ENCODE results near the gene GNL3L.
"Not testable (repeated sequence)": the region's sequence is repeated elsewhere in the genome, so short reads cannot be mapped to it uniquely, and the experiment has no call there.

GNL3L gene

GRCh38 chrX:54560411-54560810 lies 30.4 kb downstream of the GNL3L start:
- H3K36me3 ChIP-seq (ENCODE audit: insufficient read depth, insufficient read length, low read length) = peaks cover 80% of the 10 kb centered on the region

GRCh38 chrX:54561622-54562021 lies 31.6 kb downstream of the GNL3L start:
- Histone ChIP-seq H3K9me3 (ENCODE audit: insufficient read depth, low read length) (no peaks in the 10 kb centered on the region), H3K36me3 (ENCODE audit: insufficient read depth, insufficient read length, low read length) (peaks cover 79% of the 10 kb centered on the region), H3K27me3 (ENCODE audit: insufficient read depth, insufficient read length) (no peaks in the 10 kb centered on the region), H3K4me1 (ENCODE audit: insufficient read depth, insufficient read length) (no peaks in the 10 kb centered on the region), H3K9ac (ENCODE audit: insufficient read length, low read depth) (no peak overlapping the region), H3K4me3 (ENCODE audit: insufficient read length, low read depth) (no peak overlapping the region)
- DNase-seq (ENCODE audit: low read depth, low spot score) = no peak
- TF ChIP-seq YY1 (IDR thresholded peaks at IDR 0.05; ENCODE audit: insufficient read depth, insufficient read length) (no peak), ZNF274 (IDR thresholded peaks at IDR 0.05; ENCODE audit: low read depth, low read length) (no peak), SUZ12 (IDR thresholded peaks at IDR 0.05; ENCODE audit: extremely low read depth, insufficient read depth, insufficient read length) (no peak)

More at GRCh38 chrX:54560411-54560810, 30.4 kb downstream of the GNL3L start:
- TF ChIP-seq SUZ12 (IDR thresholded peaks at IDR 0.05; ENCODE audit: extremely low read depth, insufficient read depth, insufficient read length) = no peak
- TF ChIP-seq YY1 (IDR thresholded peaks at IDR 0.05; ENCODE audit: insufficient read depth, insufficient read length) = no peak
- TF ChIP-seq ZNF274 (IDR thresholded peaks at IDR 0.05; ENCODE audit: low read depth, low read length) = no peak
- Histone ChIP-seq H3K9me3 (ENCODE audit: insufficient read depth, low read length) (no peaks in the 10 kb centered on the region), H3K27me3 (ENCODE audit: insufficient read depth, insufficient read length) (no peaks in the 10 kb centered on the region), H3K9ac (ENCODE audit: insufficient read length, low read depth) (no peak overlapping the region), H3K4me3 (ENCODE audit: insufficient read length, low read depth) (no peak overlapping the region), H3K4me1 (ENCODE audit: insufficient read depth, insufficient read length) (no peaks in the 10 kb centered on the region)
- DNase-seq (ENCODE audit: low read depth, low spot score) = no peak

GRCh38 chrX:54564936-54565335 lies 34.9 kb downstream of the GNL3L start:
- no peak overlapping the region for H3K9ac ChIP-seq (ENCODE audit: insufficient read length, low read depth)
- H3K27me3 ChIP-seq (ENCODE audit: insufficient read depth, insufficient read length) = no peaks in the 10 kb centered on the region
- no peak overlapping the region for H3K4me3 ChIP-seq (ENCODE audit: insufficient read length, low read depth)
- peaks cover 61% of the 10 kb centered on the region for H3K36me3 ChIP-seq (ENCODE audit: insufficient read depth, insufficient read length, low read length)
- H3K9me3 ChIP-seq (ENCODE audit: insufficient read depth, low read length) = no peaks in the 10 kb centered on the region
- no peak for DNase-seq (ENCODE audit: low read depth, low spot score)
- TF ChIP-seq ZNF274 (IDR thresholded peaks at IDR 0.05; ENCODE audit: low read depth, low read length) (no peak), YY1 (IDR thresholded peaks at IDR 0.05; ENCODE audit: insufficient read depth, insufficient read length) (no peak), SUZ12 (IDR thresholded peaks at IDR 0.05; ENCODE audit: extremely low read depth, insufficient read depth, insufficient read length) (no peak)
- H3K4me1 ChIP-seq (ENCODE audit: insufficient read depth, insufficient read length) = no peaks in the 10 kb centered on the region

- Histone ChIP-seq H3K9me3 (ENCODE audit: insufficient read depth, low read length) (peaks cover 19% of the 10 kb centered on the region), H3K4me3 (ENCODE audit: insufficient read length, low read depth) (no peak overlapping the region), H3K36me3 (ENCODE audit: insufficient read depth, insufficient read length, low read length) (peaks cover 16% of the 10 kb centered on the region), H3K9ac (ENCODE audit: insufficient read length, low read depth) (no peak overlapping the region), H3K4me1 (ENCODE audit: insufficient read depth, insufficient read length) (no peaks in the 10 kb centered on the region), H3K27me3 (ENCODE audit: insufficient read depth, insufficient read length) (no peaks in the 10 kb centered on the region)
- TF ChIP-seq ZNF274 (IDR thresholded peaks at IDR 0.05; ENCODE audit: low read depth, low read length) = no peak
- DNase-seq (ENCODE audit: low read depth, low spot score) = no peak
Observed at GRCh38 chrX:54570332-54570731, 40.3 kb downstream of the GNL3L start.

- H3K4me3 ChIP-seq (ENCODE audit: insufficient read length, low read depth); H3K36me3 ChIP-seq (ENCODE audit: insufficient read depth, insufficient read length, low read length); H3K9ac ChIP-seq (ENCODE audit: insufficient read length, low read depth); DNase-seq (ENCODE audit: low read depth, low spot score); H3K27me3 ChIP-seq (ENCODE audit: insufficient read depth, insufficient read length); H3K4me1 ChIP-seq (ENCODE audit: insufficient read depth, insufficient read length): not testable (repeated sequence)
- H3K9me3 ChIP-seq (ENCODE audit: insufficient read depth, low read length) = peaks cover 19% of the 10 kb centered on the region
Observed at GRCh38 chrX:54572641-54573040, 42.6 kb downstream of the GNL3L start.

- Histone ChIP-seq H3K4me3 (ENCODE audit: insufficient read length, low read depth) (no peak overlapping the region), H3K9ac (ENCODE audit: insufficient read length, low read depth) (no peak overlapping the region), H3K4me1 (ENCODE audit: insufficient read depth, insufficient read length) (peaks cover 2% of the 10 kb centered on the region), H3K9me3 (ENCODE audit: insufficient read depth, low read length) (peaks cover 9% of the 10 kb centered on the region; the same call in 1 of the 2 replicates), H3K27me3 (ENCODE audit: insufficient read depth, insufficient read length) (peaks cover 7% of the 10 kb centered on the region), H3K36me3 (ENCODE audit: insufficient read depth, insufficient read length, low read length) (no peaks in the 10 kb centered on the region)
- TF ChIP-seq YY1 (IDR thresholded peaks at IDR 0.05; ENCODE audit: insufficient read depth, insufficient read length) = no peak
- no peak for TF ChIP-seq ZNF274 (IDR thresholded peaks at IDR 0.05; ENCODE audit: low read depth, low read length)
- TF ChIP-seq SUZ12 (IDR thresholded peaks at IDR 0.05; ENCODE audit: extremely low read depth, insufficient read depth, insufficient read length) = no peak
- no peak for DNase-seq (ENCODE audit: low read depth, low spot score)
Observed at GRCh38 chrX:54597728-54598127, 67.7 kb downstream of the GNL3L start.

- DNase-seq (ENCODE audit: low read depth, low spot score) = no peak
- Histone ChIP-seq H3K9me3 (ENCODE audit: insufficient read depth, low read length) (no peaks in the 10 kb centered on the region), H3K9ac (ENCODE audit: insufficient read length, low read depth) (no peak overlapping the region), H3K4me3 (ENCODE audit: insufficient read length, low read depth) (no peak overlapping the region), H3K4me1 (ENCODE audit: insufficient read depth, insufficient read length) (no peaks in the 10 kb centered on the region), H3K36me3 (ENCODE audit: insufficient read depth, insufficient read length, low read length) (no peaks in the 10 kb centered on the region), H3K27me3 (ENCODE audit: insufficient read depth, insufficient read length) (no peaks in the 10 kb centered on the region)
- no peak for TF ChIP-seq ZNF274 (IDR thresholded peaks at IDR 0.05; ENCODE audit: low read depth, low read length)
- no peak for TF ChIP-seq SUZ12 (IDR thresholded peaks at IDR 0.05; ENCODE audit: extremely low read depth, insufficient read depth, insufficient read length)
- no peak for TF ChIP-seq YY1 (IDR thresholded peaks at IDR 0.05; ENCODE audit: insufficient read depth, insufficient read length)
Observed at GRCh38 chrX:54602563-54602962, 72.5 kb downstream of the GNL3L start.
